ENCODE data around the gene ERBB3.
"Not testable (repeated sequence)": the region's sequence is repeated elsewhere in the genome, so short reads cannot be mapped to it uniquely, and the experiment has no call there.

The ERBB3 gene

DNA sequence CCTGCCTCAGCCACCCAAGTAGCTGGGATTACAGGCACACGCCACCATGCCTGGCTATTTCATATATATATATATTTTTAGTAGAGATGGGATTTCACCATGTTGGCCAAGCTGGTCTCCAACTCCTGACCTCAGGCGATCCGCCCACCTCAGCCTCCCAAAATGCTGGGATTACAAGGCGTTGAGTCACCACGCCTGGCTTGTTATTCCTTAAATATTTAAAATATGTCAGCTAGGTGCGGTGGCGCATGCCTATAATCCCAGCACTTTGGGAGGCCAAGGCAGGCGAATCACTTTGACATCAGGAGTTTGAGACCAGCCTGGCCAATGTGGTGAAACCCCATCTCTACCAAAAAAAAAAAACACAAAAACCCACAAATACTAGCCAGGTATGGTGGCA is 20.0 kb upstream of the ERBB3 start:
- H3K27me3 Mint-ChIP-seq, result peaks cover 7 to 15% of the 10 kb centered on the region in 2 donors
- not testable (repeated sequence) for ATAC-seq (replicated peaks); H3K4me1 Mint-ChIP-seq; H3K9me3 Mint-ChIP-seq; H3K4me3 Mint-ChIP-seq; DNase-seq; H3K36me3 Mint-ChIP-seq; H3K27ac Mint-ChIP-seq

DNA sequence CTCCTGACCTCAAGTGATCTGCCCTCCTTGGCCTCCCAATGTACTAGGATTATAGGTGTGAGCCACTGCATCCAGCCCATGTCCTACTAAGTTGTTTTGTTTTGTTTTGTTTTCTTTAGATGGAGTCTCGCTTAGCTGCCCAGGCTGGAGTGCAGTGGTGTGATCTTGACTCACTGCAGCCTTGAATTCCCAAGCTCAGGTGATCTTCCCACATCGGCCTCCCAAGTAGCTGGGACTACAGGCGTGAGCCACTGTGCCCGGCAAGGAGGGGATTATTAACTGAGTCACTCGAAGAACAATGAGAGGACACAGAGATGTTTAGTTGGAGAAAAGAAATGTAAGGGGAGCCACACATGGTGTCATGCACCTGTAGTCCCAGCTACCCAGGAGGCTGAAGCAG is 18.0 kb upstream of the ERBB3 start:
- no peak overlapping the region for H3K27ac Mint-ChIP-seq
- no peak overlapping the region for H3K4me3 Mint-ChIP-seq
- ATAC-seq (replicated peaks) (no peak), DNase-seq (no peak)
- no peaks in the 10 kb centered on the region for H3K9me3 Mint-ChIP-seq
- no peaks in the 10 kb centered on the region for H3K36me3 Mint-ChIP-seq
- peaks cover 7 to 15% of the 10 kb centered on the region in 2 donors for H3K27me3 Mint-ChIP-seq
- no peaks in the 10 kb centered on the region for H3K4me1 Mint-ChIP-seq

DNA sequence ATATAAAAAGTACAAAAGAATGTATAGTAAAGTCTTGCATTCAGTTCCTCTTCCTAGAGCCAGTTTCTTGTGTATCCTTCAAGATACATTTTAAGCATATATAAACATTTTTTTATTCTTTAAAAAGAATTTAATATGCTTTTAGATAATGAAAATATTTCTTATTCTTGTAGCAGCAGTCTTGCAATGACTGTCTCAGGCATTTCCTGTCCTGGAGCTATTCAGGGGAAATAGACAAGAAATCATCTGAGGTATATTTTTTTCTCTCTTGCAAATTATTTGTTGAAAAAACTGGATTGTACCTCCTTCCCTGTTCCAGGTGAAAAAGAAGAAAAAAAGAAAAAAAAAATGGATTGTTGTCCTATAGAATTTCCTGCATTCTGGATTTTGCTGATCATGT is 17.0 kb upstream of the ERBB3 start:
- Mint-ChIP-seq H3K27ac (no peak overlapping the region), H3K36me3 (no peaks in the 10 kb centered on the region), H3K4me3 (no peak overlapping the region), H3K27me3 (peaks cover 7 to 15% of the 10 kb centered on the region in 2 donors), H3K4me1 (no peaks in the 10 kb centered on the region), H3K9me3 (no peaks in the 10 kb centered on the region)
- no peak for DNase-seq
- ATAC-seq (replicated peaks), result no peak

DNA sequence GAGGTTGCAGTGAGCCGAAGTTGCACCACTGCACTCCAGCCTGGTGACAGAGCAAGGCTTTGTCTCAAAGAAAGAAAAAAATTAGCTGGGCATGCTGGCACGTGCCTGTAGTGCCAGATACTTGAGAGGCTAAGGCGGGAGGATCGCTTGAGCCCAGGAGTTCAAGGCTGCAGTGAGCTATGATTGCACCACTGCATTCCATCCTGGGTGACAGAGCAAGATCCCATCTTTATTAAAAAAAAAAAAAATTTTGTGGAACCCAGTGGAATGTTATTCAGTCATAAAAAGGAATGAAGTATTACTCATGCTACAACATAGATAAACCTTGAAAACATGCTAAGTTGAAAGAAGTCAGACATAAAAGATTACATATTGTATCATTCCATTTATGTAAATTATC is 8.3 kb upstream of the ERBB3 start:
- Mint-ChIP-seq H3K4me3 (no peak overlapping the region), H3K9me3 (no peaks in the 10 kb centered on the region), H3K36me3 (no peaks in the 10 kb centered on the region), H3K27ac (no peak overlapping the region), H3K4me1 (no peaks in the 10 kb centered on the region), H3K27me3 (peaks cover 5 to 6% of the 10 kb centered on the region in 2 donors)
- DNase-seq (no peak), ATAC-seq (replicated peaks) (no peak)

DNA sequence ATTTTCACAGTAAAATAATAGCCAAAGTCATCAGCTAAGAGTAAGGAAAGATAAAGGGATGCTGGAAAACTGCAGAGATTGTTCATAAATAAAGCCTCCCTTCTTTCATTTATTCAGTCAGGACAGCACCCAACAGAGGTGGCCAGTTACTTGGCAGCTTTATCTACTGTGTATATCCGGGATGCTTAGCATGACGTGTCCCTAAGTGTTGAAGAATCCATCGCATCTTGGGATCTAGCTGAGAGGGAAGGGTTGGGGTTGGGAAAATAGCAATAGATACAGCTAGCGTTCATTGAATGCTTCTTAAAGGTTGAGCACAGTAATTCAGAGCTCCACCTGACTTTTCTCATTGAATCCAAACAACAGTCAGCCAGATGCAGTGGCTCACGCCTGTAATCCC is 5.6 kb upstream of the ERBB3 start:
- no peaks in the 10 kb centered on the region for H3K36me3 Mint-ChIP-seq
- DNase-seq, result no peak
- no peak for ATAC-seq (replicated peaks)
- H3K9me3 Mint-ChIP-seq, result no peaks in the 10 kb centered on the region
- peaks cover 1 to 8% of the 10 kb centered on the region in 2 donors for H3K4me1 Mint-ChIP-seq
- no peak overlapping the region for H3K27ac Mint-ChIP-seq
- H3K4me3 Mint-ChIP-seq, result no peak overlapping the region
- peaks cover 5 to 14% of the 10 kb centered on the region in 2 donors for H3K27me3 Mint-ChIP-seq

DNA sequence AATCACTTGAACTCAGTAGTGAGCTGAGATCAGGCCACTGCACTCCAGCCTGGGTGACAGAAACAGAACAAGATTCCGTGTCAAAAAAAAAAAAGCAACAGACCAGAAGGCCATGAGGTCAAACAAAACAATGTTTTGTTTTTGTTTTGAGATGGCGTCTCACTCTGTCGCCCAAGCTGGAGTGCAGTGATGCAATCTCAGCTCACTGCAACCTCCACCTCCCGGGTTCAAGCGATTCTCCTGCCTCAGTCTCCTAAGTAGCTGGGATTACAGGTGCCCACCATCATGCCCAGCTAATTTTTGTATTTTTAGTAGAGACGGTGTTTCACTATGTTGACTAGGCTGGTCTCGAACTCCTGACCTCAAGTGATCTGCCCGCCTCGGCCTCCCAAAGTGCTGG is 2.0 kb upstream of the ERBB3 start:
- ATAC-seq (replicated peaks); H3K36me3 Mint-ChIP-seq; H3K9me3 Mint-ChIP-seq; DNase-seq; H3K4me3 Mint-ChIP-seq: not testable (repeated sequence)
- H3K4me1 Mint-ChIP-seq, result peaks cover 7 to 18% of the 10 kb centered on the region in 2 donors
- peaks cover 22 to 43% of the 10 kb centered on the region in 2 donors for H3K27me3 Mint-ChIP-seq
- H3K27ac Mint-ChIP-seq, result peak overlapping the region; percentile 56

DNA sequence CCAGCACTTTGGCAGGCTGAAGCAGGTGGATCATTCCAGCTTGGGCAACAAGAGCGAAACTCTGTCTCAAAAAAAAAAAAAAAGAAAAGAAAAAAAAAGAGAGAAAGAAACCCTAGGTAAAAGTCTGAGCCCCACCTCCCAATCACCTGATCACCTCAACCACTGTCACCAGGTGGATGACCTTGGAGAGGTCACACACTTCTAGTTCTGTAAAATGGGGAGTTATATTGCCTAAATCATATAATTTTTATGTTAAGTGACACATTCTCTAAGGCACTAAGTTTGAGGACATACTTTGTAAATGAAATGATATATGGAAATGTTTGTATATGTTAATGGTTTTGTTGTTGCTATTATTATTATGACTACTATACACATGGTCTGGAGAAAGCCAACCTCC is 1.5 kb upstream of the ERBB3 start:
- H3K4me3 Mint-ChIP-seq, result peak overlapping the region; percentile 81 to 83
- peaks cover 20 to 44% of the 10 kb centered on the region in 2 donors for H3K27me3 Mint-ChIP-seq
- DNase-seq (no peak), ATAC-seq (replicated peaks) (no peak)
- H3K9me3 Mint-ChIP-seq, result no peaks in the 10 kb centered on the region
- peaks cover 7 to 18% of the 10 kb centered on the region in 2 donors for H3K4me1 Mint-ChIP-seq
- H3K36me3 Mint-ChIP-seq, result no peaks in the 10 kb centered on the region
- H3K27ac Mint-ChIP-seq, result peak overlapping the region; percentile 56

DNA sequence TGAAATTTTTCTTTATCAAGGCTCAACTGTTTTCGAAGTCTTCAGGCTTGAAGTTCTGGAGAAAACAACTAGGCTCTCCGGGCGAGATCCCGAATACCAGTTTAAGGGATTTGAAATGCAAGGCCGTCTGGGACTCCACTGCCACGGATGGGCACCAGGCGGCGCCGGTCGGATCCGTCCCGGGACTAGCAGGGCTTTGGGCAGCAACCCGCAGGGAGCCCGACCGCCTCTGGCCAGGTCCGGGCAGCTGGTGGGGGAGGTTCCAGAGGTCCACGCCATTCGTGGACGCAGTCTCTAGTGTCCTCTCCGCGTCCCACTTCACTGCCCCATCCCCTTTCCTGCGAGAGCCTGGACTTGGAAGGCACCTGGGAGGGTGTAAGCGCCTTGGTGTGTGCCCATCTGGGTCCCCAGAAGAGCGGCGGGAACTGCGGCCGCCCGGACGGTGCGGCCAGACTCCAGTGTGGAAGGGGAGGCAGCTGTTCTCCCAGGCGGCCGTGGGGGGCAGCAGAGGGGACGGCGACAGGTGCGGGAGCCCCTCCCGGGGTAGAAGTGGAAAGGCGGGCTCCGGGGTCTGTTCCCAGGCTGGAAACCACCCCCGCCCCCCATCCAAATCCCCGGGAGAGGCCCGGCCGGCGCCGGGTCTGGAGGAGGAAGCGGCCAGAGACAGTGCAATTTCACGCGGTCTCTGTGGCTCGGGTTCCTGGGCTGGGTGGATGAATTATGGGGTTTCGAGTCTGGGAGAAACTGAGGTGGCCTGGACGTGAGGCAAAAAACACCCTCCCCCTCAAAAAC is 838 bp upstream of the ERBB3 start:
- ATAC-seq (replicated peaks) (peak; percentile 80 to 83), DNase-seq (peak; percentile 16)
- H3K36me3 Mint-ChIP-seq, result no peaks in the 10 kb centered on the region
- peaks cover 26 to 51% of the 10 kb centered on the region in 2 donors for H3K27me3 Mint-ChIP-seq
- H3K27ac Mint-ChIP-seq, result peak overlapping the region; percentile 20
- peak overlapping the region; percentile 81 to 83 for H3K4me3 Mint-ChIP-seq
- peaks cover 7 to 18% of the 10 kb centered on the region in 2 donors for H3K4me1 Mint-ChIP-seq
- H3K9me3 Mint-ChIP-seq, result no peaks in the 10 kb centered on the region

DNA sequence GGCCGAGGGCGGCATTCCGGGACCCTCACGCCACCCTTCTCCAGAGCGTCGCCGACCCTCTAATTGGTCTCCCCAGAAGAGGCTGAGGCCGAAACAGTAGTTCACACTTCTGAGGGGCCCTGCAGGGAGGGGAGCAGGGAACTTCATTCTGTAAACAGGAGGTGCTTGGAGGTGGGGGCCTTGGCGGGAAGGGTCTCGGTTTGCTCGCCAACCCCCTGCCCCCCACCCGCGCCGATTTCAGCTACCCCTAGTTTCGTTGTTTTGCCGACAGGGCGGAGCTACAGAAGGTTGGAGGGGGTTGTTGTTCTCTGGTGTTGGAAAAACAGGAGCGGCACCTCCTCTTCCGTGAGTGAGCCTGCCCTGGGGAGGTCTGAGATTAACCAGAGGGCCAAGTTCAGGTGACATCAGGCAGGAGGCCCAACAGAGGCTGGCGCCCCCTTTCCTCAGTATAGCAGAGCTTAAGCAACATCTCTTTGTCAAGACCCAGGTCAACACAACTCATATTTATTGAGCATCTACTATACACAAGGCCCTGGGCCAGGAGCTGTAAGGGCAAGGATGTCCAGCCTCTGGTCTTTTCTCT is 682 bp downstream of the ERBB3 start:
- Mint-ChIP-seq H3K27ac (no peak overlapping the region), H3K27me3 (peaks cover 26 to 56% of the 10 kb centered on the region in 2 donors), H3K4me3 (peak overlapping the region; percentile 81 to 83), H3K4me1 (peaks cover 7 to 18% of the 10 kb centered on the region in 2 donors), H3K9me3 (no peaks in the 10 kb centered on the region), H3K36me3 (no peaks in the 10 kb centered on the region)
- no peak for ATAC-seq (replicated peaks)
- no peak for DNase-seq

DNA sequence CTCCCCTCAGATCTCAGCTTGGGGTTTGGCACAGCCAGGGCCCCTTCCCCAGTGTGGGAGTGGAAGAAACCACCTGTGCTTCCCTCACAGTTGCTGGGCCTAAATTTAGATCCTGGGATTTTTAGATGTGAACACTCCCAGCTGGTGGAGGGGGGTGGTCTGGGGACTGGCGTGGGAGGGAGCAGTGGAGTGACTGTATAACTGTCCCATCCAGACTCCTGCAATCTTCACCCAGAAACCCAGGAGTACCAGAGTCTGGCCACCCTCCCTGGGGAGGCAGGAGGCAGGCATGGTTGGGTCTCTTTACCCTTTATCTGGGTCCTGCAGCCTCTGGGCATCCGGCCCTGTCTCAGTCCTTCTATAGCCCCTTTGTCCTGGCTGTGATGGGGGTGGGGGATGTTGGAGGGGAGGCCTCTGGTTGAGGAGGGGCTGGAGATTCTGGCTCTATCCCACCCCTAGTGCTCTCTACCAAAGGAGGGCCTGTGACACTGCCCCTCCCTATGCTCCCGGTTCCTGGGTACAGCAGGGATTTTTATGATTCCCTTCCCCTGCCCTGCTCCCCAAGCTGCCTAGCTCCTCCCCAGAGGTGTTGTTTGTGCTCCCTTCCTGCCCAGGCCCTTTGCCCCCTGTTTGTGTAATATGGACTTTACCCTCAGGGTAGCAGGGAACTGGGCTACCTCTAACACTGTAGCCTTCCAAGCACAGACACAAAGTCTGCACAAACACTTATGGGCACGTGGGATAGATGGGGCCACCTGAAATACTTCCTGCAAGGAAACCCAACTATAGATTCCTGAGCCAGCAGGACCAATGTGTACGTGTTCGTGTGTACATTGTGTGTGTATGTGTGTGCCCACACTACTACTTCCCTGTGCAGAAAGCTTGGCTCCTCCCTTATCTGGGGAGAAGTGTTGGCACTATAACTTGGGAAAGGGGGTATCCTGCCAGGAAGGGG is 1.7 kb downstream of the ERBB3 start:
- Mint-ChIP-seq H3K27me3 (peaks cover 26 to 56% of the 10 kb centered on the region in 2 donors), H3K4me1 (peaks cover 7 to 18% of the 10 kb centered on the region in 2 donors), H3K9me3 (no peaks in the 10 kb centered on the region), H3K36me3 (no peaks in the 10 kb centered on the region), H3K4me3 (peak overlapping the region; percentile 53 to 56), H3K27ac (no peak overlapping the region)
- ATAC-seq (replicated peaks) (no peak), DNase-seq (no peak)

DNA sequence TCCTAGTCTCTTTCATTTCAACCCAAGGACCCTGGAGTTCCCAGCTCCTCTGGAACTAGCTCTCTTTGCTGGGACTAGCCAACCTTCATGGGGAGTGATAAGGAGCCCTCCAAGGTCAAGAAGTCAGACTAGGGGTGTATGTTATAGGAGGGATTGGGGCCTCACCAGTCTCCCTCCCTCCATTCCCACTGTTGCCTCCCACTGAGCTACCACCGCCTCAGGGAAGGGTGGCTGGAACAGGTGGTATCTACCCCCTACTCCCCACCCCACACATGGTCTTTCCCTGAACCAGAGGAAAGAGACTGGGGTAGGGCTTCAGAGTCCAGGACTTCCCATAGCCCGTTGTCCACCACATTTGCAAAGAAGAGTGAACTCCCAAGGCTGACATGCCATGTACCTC is 2.4 kb downstream of the ERBB3 start:
- Mint-ChIP-seq H3K27ac (no peak overlapping the region), H3K9me3 (no peaks in the 10 kb centered on the region), H3K36me3 (no peaks in the 10 kb centered on the region), H3K27me3 (peaks cover 26 to 56% of the 10 kb centered on the region in 2 donors), H3K4me3 (no peak overlapping the region), H3K4me1 (peaks cover 7 to 18% of the 10 kb centered on the region in 2 donors)
- no peak for DNase-seq
- ATAC-seq (replicated peaks), result no peak

DNA sequence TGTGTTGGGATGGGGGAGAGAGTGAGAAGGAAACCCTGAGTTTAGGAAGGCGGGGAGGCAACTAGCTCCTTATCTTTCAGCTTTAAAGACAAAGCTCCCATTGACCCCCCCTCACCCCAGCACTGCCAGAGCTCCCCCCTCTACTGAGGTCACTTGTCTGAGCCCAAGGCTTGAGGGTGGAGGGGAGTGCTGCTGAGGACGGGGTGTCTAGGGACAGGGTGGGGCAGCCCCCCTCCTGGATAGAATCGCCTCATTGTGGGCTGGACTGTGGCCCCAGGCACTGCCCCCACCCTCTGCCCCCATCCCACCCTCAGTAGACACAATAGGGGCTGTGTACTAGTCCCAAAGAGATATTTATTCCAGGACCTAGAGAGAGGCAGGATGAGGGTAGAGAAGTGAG is 3.0 kb downstream of the ERBB3 start:
- Mint-ChIP-seq H3K27me3 (peaks cover 26 to 56% of the 10 kb centered on the region in 2 donors), H3K4me1 (peaks cover 7 to 18% of the 10 kb centered on the region in 2 donors), H3K4me3 (no peak overlapping the region), H3K9me3 (no peaks in the 10 kb centered on the region), H3K27ac (no peak overlapping the region), H3K36me3 (no peaks in the 10 kb centered on the region)
- DNase-seq (no peak), ATAC-seq (replicated peaks) (no peak)

DNA sequence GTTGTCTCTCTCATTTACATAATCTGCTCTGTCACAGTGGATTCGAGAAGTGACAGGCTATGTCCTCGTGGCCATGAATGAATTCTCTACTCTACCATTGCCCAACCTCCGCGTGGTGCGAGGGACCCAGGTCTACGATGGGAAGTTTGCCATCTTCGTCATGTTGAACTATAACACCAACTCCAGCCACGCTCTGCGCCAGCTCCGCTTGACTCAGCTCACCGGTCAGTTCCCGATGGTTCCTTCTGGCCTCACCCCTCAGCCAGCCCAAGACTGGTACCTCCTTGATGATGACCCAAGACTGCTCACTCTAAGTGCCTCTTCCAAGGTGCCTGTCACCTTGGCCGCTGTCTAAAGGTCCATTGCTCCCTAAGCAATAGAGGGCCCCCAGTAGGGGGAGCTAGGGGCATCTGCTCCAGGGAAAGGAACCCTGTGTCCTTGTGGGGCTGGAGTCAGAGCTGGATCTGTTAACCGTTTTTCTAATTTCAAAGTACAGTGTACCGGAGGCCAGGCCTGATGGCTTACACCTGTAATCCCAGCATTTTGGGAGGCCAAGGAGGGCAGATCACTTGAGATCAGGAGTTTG is 5.1 kb downstream of the ERBB3 start:
- Mint-ChIP-seq H3K4me1 (peaks cover 2 to 3% of the 10 kb centered on the region in 2 donors), H3K9me3 (no peaks in the 10 kb centered on the region), H3K4me3 (no peak overlapping the region), H3K27me3 (peaks cover 25 to 45% of the 10 kb centered on the region in 2 donors), H3K36me3 (no peaks in the 10 kb centered on the region), H3K27ac (no peak overlapping the region)
- ATAC-seq (replicated peaks) (no peak), DNase-seq (no peak)

DNA sequence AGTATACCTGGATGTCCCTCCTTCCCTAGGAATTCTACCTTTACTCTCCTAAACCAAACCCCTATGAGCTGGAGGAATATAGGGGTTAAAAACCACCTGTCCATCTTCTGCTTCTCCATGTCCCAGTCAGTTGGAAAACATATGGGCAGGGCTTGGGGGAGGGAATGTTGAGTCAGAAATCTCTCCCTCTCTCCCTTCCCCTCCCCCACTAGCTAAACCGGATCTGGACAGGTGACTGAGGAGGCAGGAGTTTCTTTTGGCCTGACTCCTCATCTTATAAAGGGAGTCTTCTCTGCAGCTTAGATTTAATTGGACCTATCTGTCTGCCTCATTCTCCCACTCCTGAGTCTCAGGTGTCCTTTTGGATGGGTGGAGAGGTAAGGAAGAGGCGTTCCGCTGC is 6.1 kb downstream of the ERBB3 start:
- Mint-ChIP-seq H3K4me1 (no peaks in the 10 kb centered on the region), H3K27ac (no peak overlapping the region), H3K27me3 (peaks cover 22 to 34% of the 10 kb centered on the region in 2 donors), H3K9me3 (no peaks in the 10 kb centered on the region), H3K36me3 (no peaks in the 10 kb centered on the region), H3K4me3 (no peak overlapping the region)
- DNase-seq, result no peak
- ATAC-seq (replicated peaks), result no peak
